K562 (cell line): Measurements from ENCODE around the gene NR1I3. TPM values are rescaled to one million over a fixed set of nuclear protein-coding genes. Genes with fewer than 3 reads are reported as not detected.

Experiments
- ELF2 ChIP-seq: fragments of 250-450 bp; sonication (Bioruptor Pico); IDR thresholded peaks from 2 replicates; pipeline ENCODE4 v1.5.0; 2021; ENCODE audit warnings: mild to moderate bottlenecking
- ESRRA ChIP-seq: fragments of 450-650 bp; IDR thresholded peaks from 2 replicates; pipeline ENCODE4 v1.6.1; 2014; ENCODE audit warnings: low read depth, mild to moderate bottlenecking, moderate library complexity, borderline replicate concordance
- ILF3 ChIP-seq: fragments of 450-650 bp; IDR thresholded peaks from 2 replicates; pipeline ENCODE4 v1.6.1; 2018; ENCODE audit warnings: antibody characterized with exemption, mild to moderate bottlenecking, moderate library complexity, borderline replicate concordance
- NBN ChIP-seq: fragments of 450-650 bp; IDR thresholded peaks from 2 replicates; pipeline ENCODE4 v1.6.1; 2016; ENCODE audit warnings: low read depth, mild to moderate bottlenecking
- NKRF ChIP-seq: fragments of 450-650 bp; IDR thresholded peaks from 2 replicates; pipeline ENCODE4 v1.6.1; 2016; ENCODE audit warnings: borderline replicate concordance
- NR2C1 ChIP-seq, 2 experiments: fragments of 450-650 bp; IDR thresholded peaks; 2 replicates each; pipeline ENCODE4 v1.6.1; 2017; ENCODE audit warnings: mild to moderate bottlenecking in 2 of 2, antibody characterized with exemption in 1 of 2, inconsistent platforms in 1 of 2, missing compliant biosample characterization in 1 of 2, missing genetic modification characterization in 1 of 2
- POLR2B ChIP-seq: fragments of 450-650 bp; IDR thresholded peaks from 2 replicates; pipeline ENCODE4 v1.6.1; 2018; ENCODE audit warnings: low read depth; ENCODE audit not compliant: partially characterized antibody
- SMARCA5 ChIP-seq: fragments of 450-650 bp; IDR thresholded peaks from 2 replicates; pipeline ENCODE4 v1.6.1; 2016
- TAF9B ChIP-seq: fragments of 450-650 bp; IDR thresholded peaks from 2 replicates; pipeline ENCODE4 v1.6.1; 2018; ENCODE audit warnings: mild to moderate bottlenecking; ENCODE audit not compliant: partially characterized antibody
- TARDBP ChIP-seq: fragments of 450-650 bp; IDR thresholded peaks from 2 replicates; pipeline ENCODE4 v1.6.1; 2016
- ZNF24 ChIP-seq: fragments of 450-650 bp; IDR thresholded peaks from 2 replicates; pipeline ENCODE4 v1.6.1; 2016
- ZNF592 ChIP-seq: fragments of 450-650 bp; IDR thresholded peaks from 2 replicates; pipeline ENCODE4 v1.6.1; 2017; ENCODE audit warnings: antibody characterized with exemption, mild to moderate bottlenecking
- ZNF766 ChIP-seq: fragments of 200-800 bp; sonication (Bioruptor generic); conservative IDR thresholded peaks from 2 replicates; pipeline ENCODE4 v1.6.1; 2016; ENCODE audit warnings: missing genetic modification characterization, missing compliant biosample characterization
- ZNF780A ChIP-seq: fragments of 250-450 bp; sonication (Bioruptor Pico); IDR thresholded peaks from 2 replicates; pipeline ENCODE4 v1.5.0; 2021; ENCODE audit warnings: mild to moderate bottlenecking
- polyA plus RNA-seq, 8 experiments: library from polyadenylated mRNA; depleted of rRNA in 4 of 8; stranded (reverse) in 5 of 8; unstranded in 3 of 8; fragments of >200 nt; fragmentation: Nextera tagmentation in 2 of 8; fragmentation: Illumina TruSeq in 1 of 8; extraction: Ambion mirVana in 2 of 8; extraction: Trizol in 1 of 8; gene quantifications; 2 replicates each; pipeline versions ENCODE4 v1.2.1 to v1.2.3, GENCODE V29; 2011 to 2014; ENCODE audit warnings: inconsistent platforms in 1 of 8, missing spikeins in 1 of 8
- total RNA-seq, 7 experiments: library from RNA; depleted of rRNA in 6 of 7; stranded (reverse); fragments of >200 nt in 6 of 7; fragmentation: Illumina TruSeq in 2 of 7; extraction: Trizol in 2 of 7; gene quantifications; 2 replicates each; pipeline versions ENCODE4 v1.2.1 to v1.2.3, GENCODE V29; 2011 to 2021; ENCODE audit warnings: low replicate concordance in 1 of 7
- TF ChIP-seq, protein P1 (sequence below): IDR thresholded peaks from 2 replicates; pipeline ENCODE4 v1.6.1; 2012; ENCODE audit warnings: low read depth, low read length, improper control_type of control experiment, borderline replicate concordance
- TF ChIP-seq, protein P2 (sequence below), 2 experiments: fragments of 450-650 bp; IDR thresholded peaks; 2 replicates each; pipeline ENCODE4 v1.6.1; 2016
- TF ChIP-seq, protein P3 (sequence below): IDR thresholded peaks from 2 replicates; pipeline ENCODE4 v1.6.1; 2011; ENCODE audit not compliant: insufficient read length; ENCODE audit errors: extremely low read depth

Gene NR1I3
- total and polyA plus RNA-seq, 9 of the 15 experiments (the other 6 are each of a cell fraction or from before 2014, with no cell fraction given), result 0.11 TPM; not detected in 8

GRCh38 chr1:161201836-161202712 lies 35.9 kb downstream of the NR1I3 start, which contains the start of gene NDUFS2 (continued):
- TF ChIP-seq ZNF592 (no peak; the same call in 1 of the 2 replicates), NKRF (peak; percentile 59; the same call in 1 of the 2 replicates), ILF3 (no peak), ZNF24 (peak; percentile 19; the same call in 1 of the 2 replicates), ELF2 (peak; percentile 98), SMARCA5 (no peak), NR2C1 (IDR thresholded peaks at IDR 0.05) (peak; percentile 97), NR2C1 (tag; IDR thresholded peaks at IDR 0.05) (peak; percentile 99), ZNF780A (no peak), NBN (peak; percentile 42; the same call in 1 of the 2 replicates), ZNF766 (CRISPR knock-in tag) (peak; percentile 79), TAF9B (peak; percentile 98), TARDBP (peak; percentile 23; the same call in 1 of the 2 replicates), POLR2B (peak; percentile 62), ESRRA (peak; percentile 91)
- TF ChIP-seq, protein P1, sequence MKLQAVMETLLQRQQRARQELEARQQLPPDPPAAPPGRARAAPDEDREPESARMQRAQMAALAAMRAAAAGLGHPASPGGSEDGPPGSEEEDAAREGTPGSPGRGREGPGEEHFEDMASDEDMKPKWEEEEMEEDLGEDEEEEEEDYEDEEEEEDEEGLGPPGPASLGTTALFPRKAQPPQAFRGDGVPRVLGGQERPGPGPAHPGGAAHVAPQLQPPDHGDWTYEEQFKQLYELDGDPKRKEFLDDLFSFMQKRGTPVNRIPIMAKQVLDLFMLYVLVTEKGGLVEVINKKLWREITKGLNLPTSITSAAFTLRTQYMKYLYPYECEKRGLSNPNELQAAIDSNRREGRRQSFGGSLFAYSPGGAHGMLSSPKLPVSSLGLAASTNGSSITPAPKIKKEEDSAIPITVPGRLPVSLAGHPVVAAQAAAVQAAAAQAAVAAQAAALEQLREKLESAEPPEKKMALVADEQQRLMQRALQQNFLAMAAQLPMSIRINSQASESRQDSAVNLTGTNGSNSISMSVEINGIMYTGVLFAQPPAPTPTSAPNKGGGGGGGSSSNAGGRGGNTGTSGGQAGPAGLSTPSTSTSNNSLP, result no peak
- TF ChIP-seq, protein P2, sequence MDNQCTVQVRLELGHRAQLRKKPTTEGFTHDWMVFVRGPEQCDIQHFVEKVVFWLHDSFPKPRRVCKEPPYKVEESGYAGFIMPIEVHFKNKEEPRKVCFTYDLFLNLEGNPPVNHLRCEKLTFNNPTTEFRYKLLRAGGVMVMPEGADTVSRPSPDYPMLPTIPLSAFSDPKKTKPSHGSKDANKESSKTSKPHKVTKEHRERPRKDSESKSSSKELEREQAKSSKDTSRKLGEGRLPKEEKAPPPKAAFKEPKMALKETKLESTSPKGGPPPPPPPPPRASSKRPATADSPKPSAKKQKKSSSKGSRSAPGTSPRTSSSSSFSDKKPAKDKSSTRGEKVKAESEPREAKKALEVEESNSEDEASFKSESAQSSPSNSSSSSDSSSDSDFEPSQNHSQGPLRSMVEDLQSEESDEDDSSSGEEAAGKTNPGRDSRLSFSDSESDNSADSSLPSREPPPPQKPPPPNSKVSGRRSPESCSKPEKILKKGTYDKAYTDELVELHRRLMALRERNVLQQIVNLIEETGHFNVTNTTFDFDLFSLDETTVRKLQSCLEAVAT (IDR thresholded peaks at IDR 0.05), result peak in 1 of 2 experiments; percentile 78; a peak in 2 of 4 replicates
- TF ChIP-seq, protein P3, sequence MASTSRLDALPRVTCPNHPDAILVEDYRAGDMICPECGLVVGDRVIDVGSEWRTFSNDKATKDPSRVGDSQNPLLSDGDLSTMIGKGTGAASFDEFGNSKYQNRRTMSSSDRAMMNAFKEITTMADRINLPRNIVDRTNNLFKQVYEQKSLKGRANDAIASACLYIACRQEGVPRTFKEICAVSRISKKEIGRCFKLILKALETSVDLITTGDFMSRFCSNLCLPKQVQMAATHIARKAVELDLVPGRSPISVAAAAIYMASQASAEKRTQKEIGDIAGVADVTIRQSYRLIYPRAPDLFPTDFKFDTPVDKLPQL, result no peak
